Measurements from ENCODE around the gene DNAJC7.

The DNAJC7 gene

GRCh38 chr17:41973408-41973811 lies 43.8 kb downstream of the DNAJC7 start:
- no peak for FAIRE-seq

- no peak for FAIRE-seq
These were observed 44.5 kb downstream of the DNAJC7 start for GRCh38 chr17:41972571-41973407.

GRCh38 chr17:41971721-41972523 lies 45.3 kb downstream of the DNAJC7 start:
- no peak for FAIRE-seq

GRCh38 chr17:41970901-41971331 lies 46.3 kb downstream of the DNAJC7 start:
- no peak for FAIRE-seq

GRCh38 chr17:41968676-41969075 lies 48.6 kb downstream of the DNAJC7 start:
- no peak for FAIRE-seq

- no peak for FAIRE-seq
These were observed 49.2 kb downstream of the DNAJC7 start for GRCh38 chr17:41967921-41968578.

GRCh38 chr17:41967141-41967920 lies 49.9 kb downstream of the DNAJC7 start:
- FAIRE-seq: no peak

GRCh38 chr17:41966463-41967140 lies 50.6 kb downstream of the DNAJC7 start, which contains the start of gene CNP:
Gene CNP (plus strand): TSS chr17:41966795. CDS start chr17:41966885, 90 bp downstream.
- no peak for FAIRE-seq

GRCh38 chr17:41965694-41966462 lies 51.4 kb downstream of the DNAJC7 start:
- FAIRE-seq: no peak

- no peak for FAIRE-seq
These were observed 54.3 kb downstream of the DNAJC7 start for GRCh38 chr17:41962768-41963434.

GRCh38 chr17:41962111-41962510 lies 55.1 kb downstream of the DNAJC7 start:
- no peak for FAIRE-seq

- FAIRE-seq: peak; percentile 14
These were observed 57.7 kb downstream of the DNAJC7 start for GRCh38 chr17:41959336-41960095.

GRCh38 chr17:41959030-41959335 lies 58.3 kb downstream of the DNAJC7 start:
- FAIRE-seq: no peak

- FAIRE-seq: no peak
These were observed 59.3 kb downstream of the DNAJC7 start for GRCh38 chr17:41957869-41958439.

- FAIRE-seq: no peak
These were observed 60.0 kb downstream of the DNAJC7 start for GRCh38 chr17:41957031-41957868.

GRCh38 chr17:41956522-41956921 lies 60.7 kb downstream of the DNAJC7 start:
- FAIRE-seq: no peak

- no peak for FAIRE-seq
These were observed 68.3 kb downstream of the DNAJC7 start for GRCh38 chr17:41948762-41949460.

- no peak for FAIRE-seq
These were observed 72.3 kb downstream of the DNAJC7 start for GRCh38 chr17:41944943-41945342.

Measured in A204.1 (cell line).